HepG2 (cell line): ENCODE measurements around the gene HHIPL1. TPM values are rescaled to one million over a fixed set of nuclear protein-coding genes. Genes with fewer than 3 reads are reported as not detected.

Experiments used
- FOXK1 ChIP-seq: sonication (generic); formaldehyde crosslinking; IDR thresholded peaks from 2 replicates; pipeline ENCODE4 v1.4.0; 2020; ENCODE audit warnings: low read depth, missing genetic modification reagents, borderline replicate concordance
- HES4 ChIP-seq: sonication (generic); formaldehyde crosslinking; IDR thresholded peaks from 2 replicates; pipeline ENCODE4 v1.9.0; 2021; ENCODE audit warnings: mild to moderate bottlenecking, missing genetic modification reagents, borderline replicate concordance
- JUNB ChIP-seq: sonication (generic); formaldehyde crosslinking; IDR thresholded peaks from 2 replicates; pipeline ENCODE4 v1.8.0; 2022; ENCODE audit warnings: missing genetic modification reagents, mild to moderate bottlenecking, borderline replicate concordance
- NBN ChIP-seq: fragments of 450-650 bp; conservative IDR thresholded peaks from 2 replicates; pipeline ENCODE4 v1.6.1; 2017
- POGZ ChIP-seq: sonication (generic); formaldehyde crosslinking; IDR thresholded peaks from 2 replicates; pipeline ENCODE4 v1.4.0; 2020; ENCODE audit warnings: mild to moderate bottlenecking, missing genetic modification reagents
- RAD51 ChIP-seq: fragments of 450-650 bp; IDR thresholded peaks from 2 replicates; pipeline ENCODE4 v1.6.1; 2016; ENCODE audit warnings: borderline replicate concordance
- RELA ChIP-seq: sonication (generic); formaldehyde crosslinking; IDR thresholded peaks from 2 replicates; pipeline ENCODE4 v1.4.0; 2020; ENCODE audit warnings: missing genetic modification reagents
- SMARCC2 ChIP-seq: fragments of 450-650 bp; IDR thresholded peaks from 2 replicates; pipeline ENCODE4 v1.6.1; 2017; ENCODE audit warnings: antibody characterized with exemption, mild to moderate bottlenecking
- ZNF10 ChIP-seq: sonication (generic); formaldehyde crosslinking; IDR thresholded peaks from 2 replicates; pipeline ENCODE4 v1.4.0; 2020; ENCODE audit warnings: mild to moderate bottlenecking, low read depth, missing genetic modification reagents, borderline replicate concordance
- ZNF224 ChIP-seq: sonication (generic); formaldehyde crosslinking; IDR thresholded peaks from 2 replicates; pipeline ENCODE4 v1.5.0; 2020; ENCODE audit warnings: mild to moderate bottlenecking, missing genetic modification reagents
- ZNF263 ChIP-seq: sonication (generic); formaldehyde crosslinking; IDR thresholded peaks from 2 replicates; pipeline ENCODE4 v1.4.0; 2020; ENCODE audit warnings: missing genetic modification reagents
- ZNF280B ChIP-seq: sonication (generic); formaldehyde crosslinking; IDR thresholded peaks from 2 replicates; pipeline ENCODE4 v1.5.0; 2020; ENCODE audit warnings: missing genetic modification reagents, mild to moderate bottlenecking, borderline replicate concordance
- ZNF367 ChIP-seq: sonication (generic); formaldehyde crosslinking; IDR thresholded peaks from 2 replicates; pipeline ENCODE4 v1.4.0; 2020; ENCODE audit warnings: missing genetic modification reagents, borderline replicate concordance
- ZNF543 ChIP-seq: sonication (generic); formaldehyde crosslinking; IDR thresholded peaks from 2 replicates; pipeline ENCODE4 v1.4.0; 2020; ENCODE audit warnings: mild to moderate bottlenecking, missing genetic modification reagents
- ZNF552 ChIP-seq: sonication (generic); formaldehyde crosslinking; IDR thresholded peaks from 2 replicates; pipeline ENCODE4 v1.9.0; 2022; ENCODE audit warnings: missing genetic modification reagents, mild to moderate bottlenecking, borderline replicate concordance
- ZNF558 ChIP-seq: sonication (generic); formaldehyde crosslinking; IDR thresholded peaks from 2 replicates; pipeline ENCODE4 v1.9.0; 2022; ENCODE audit warnings: mild to moderate bottlenecking, missing genetic modification reagents, borderline replicate concordance
- ZNF784 ChIP-seq: sonication (generic); formaldehyde crosslinking; IDR thresholded peaks from 2 replicates; pipeline ENCODE4 v1.5.1; 2020; ENCODE audit warnings: missing genetic modification reagents, mild to moderate bottlenecking, borderline replicate concordance
- polyA plus RNA-seq, 8 experiments: library from polyadenylated mRNA; depleted of rRNA in 3 of 8; stranded (reverse) in 7 of 8; unstranded in 1 of 8; fragments of >200 nt; fragmentation: Illumina TruSeq in 4 of 8; extraction: Trizol in 4 of 8; gene quantifications; 2 replicates each; pipeline versions ENCODE4 v1.2.1 to v1.2.3, GENCODE V29; 2011 to 2016; ENCODE audit warnings: low read depth in 4 of 8, missing spikeins in 1 of 8, mixed read lengths in 1 of 8; ENCODE audit not compliant: insufficient read depth in 1 of 8
- total RNA-seq, 5 experiments: library from RNA; depleted of rRNA; stranded (reverse); fragments of >200 nt; fragmentation: Illumina TruSeq; extraction: Trizol; gene quantifications; 2 replicates each; pipeline ENCODE4 v1.2.3, GENCODE V29; 2016; ENCODE audit warnings: low read depth in 1 of 5
- TF ChIP-seq, protein P1 (sequence below): sonication (generic); formaldehyde crosslinking; IDR thresholded peaks from 2 replicates; pipeline ENCODE4 v1.4.0; 2020; ENCODE audit warnings: missing genetic modification reagents, borderline replicate concordance
- TF ChIP-seq, protein P2 (sequence below): sonication (generic); formaldehyde crosslinking; IDR thresholded peaks from 2 replicates; pipeline ENCODE4 v1.4.0; 2020; ENCODE audit warnings: missing genetic modification reagents
- TF ChIP-seq, protein P3 (sequence below): sonication (generic); formaldehyde crosslinking; conservative IDR thresholded peaks from 2 replicates; pipeline ENCODE4 v1.5.0; 2020; ENCODE audit warnings: missing genetic modification reagents

Gene HHIPL1
- total and polyA plus RNA-seq, 2 of the 13 experiments (the other 11 are each of a cell fraction or from before 2014, with no cell fraction given) = not detected

DNA sequence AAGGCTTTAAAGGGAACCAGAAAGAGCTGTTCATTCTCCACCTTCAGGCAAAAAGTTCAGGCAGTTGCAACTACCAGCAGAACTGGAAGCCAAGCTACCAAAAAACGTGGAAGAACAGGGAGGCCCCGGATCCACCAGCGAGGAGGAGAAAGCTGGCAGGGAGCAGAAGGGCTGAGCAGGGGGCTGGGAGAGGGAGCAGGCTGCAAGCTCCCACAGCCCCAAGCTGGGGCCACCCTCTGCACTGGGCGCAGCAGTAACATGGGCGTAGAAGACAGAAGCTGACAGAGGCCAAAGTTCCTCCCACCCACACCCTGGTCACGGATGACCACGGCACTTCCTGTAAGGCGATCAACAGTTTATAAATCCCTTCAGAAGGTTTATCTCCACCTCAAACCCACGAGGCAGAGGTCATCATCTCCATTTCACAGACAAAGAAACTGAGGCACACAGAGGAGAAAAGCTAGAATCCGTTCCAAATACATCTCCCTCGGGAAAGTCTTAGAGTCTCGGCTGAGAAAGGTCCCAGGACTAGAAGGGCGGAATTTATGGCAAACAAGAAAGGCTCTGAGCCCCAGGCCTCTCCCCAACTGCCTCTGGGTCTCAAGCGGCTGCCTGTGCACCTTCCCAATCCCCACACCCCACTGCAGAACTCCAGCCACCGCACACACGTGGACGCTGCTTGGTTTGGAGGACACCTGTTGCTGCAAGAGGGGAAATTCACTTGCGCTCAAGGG is 42.7 kb upstream of the HHIPL1 start (continued):
- TF ChIP-seq ZNF552 (CRISPR knock-in tag) = no peak
- no peak; the same call in 1 of the 2 replicates for TF ChIP-seq ZNF263 (CRISPR knock-in tag)
- TF ChIP-seq, protein P1, sequence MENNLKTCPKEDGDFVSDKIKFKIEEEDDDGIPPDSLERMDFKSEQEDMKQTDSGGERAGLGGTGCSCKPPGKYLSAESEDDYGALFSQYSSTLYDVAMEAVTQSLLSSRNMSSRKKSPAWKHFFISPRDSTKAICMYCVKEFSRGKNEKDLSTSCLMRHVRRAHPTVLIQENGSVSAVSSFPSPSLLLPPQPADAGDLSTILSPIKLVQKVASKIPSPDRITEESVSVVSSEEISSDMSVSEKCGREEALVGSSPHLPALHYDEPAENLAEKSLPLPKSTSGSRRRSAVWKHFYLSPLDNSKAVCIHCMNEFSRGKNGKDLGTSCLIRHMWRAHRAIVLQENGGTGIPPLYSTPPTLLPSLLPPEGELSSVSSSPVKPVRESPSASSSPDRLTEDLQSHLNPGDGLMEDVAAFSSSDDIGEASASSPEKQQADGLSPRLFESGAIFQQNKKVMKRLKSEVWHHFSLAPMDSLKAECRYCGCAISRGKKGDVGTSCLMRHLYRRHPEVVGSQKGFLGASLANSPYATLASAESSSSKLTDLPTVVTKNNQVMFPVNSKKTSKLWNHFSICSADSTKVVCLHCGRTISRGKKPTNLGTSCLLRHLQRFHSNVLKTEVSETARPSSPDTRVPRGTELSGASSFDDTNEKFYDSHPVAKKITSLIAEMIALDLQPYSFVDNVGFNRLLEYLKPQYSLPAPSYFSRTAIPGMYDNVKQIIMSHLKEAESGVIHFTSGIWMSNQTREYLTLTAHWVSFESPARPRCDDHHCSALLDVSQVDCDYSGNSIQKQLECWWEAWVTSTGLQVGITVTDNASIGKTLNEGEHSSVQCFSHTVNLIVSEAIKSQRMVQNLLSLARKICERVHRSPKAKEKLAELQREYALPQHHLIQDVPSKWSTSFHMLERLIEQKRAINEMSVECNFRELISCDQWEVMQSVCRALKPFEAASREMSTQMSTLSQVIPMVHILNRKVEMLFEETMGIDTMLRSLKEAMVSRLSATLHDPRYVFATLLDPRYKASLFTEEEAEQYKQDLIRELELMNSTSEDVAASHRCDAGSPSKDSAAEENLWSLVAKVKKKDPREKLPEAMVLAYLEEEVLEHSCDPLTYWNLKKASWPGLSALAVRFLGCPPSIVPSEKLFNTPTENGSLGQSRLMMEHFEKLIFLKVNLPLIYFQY = no peak
- TF ChIP-seq ZNF367 (CRISPR knock-in tag) = no peak
- TF ChIP-seq ZNF543 (CRISPR knock-in tag) = no peak
- TF ChIP-seq ZNF558 (CRISPR knock-in tag) = no peak
- TF ChIP-seq ZNF784 = no peak
- no peak for TF ChIP-seq NBN
- no peak for TF ChIP-seq ZNF224
- no peak for TF ChIP-seq ZNF10 (CRISPR knock-in tag)
- no peak for TF ChIP-seq JUNB (CRISPR knock-in tag)
- TF ChIP-seq SMARCC2 = no peak
- no peak for TF ChIP-seq ZNF280B (CRISPR knock-in tag)
- TF ChIP-seq HES4 (CRISPR knock-in tag) = no peak
- TF ChIP-seq RELA (CRISPR knock-in tag) = no peak
- no peak for TF ChIP-seq POGZ
- no peak for TF ChIP-seq RAD51
- TF ChIP-seq, protein P2, sequence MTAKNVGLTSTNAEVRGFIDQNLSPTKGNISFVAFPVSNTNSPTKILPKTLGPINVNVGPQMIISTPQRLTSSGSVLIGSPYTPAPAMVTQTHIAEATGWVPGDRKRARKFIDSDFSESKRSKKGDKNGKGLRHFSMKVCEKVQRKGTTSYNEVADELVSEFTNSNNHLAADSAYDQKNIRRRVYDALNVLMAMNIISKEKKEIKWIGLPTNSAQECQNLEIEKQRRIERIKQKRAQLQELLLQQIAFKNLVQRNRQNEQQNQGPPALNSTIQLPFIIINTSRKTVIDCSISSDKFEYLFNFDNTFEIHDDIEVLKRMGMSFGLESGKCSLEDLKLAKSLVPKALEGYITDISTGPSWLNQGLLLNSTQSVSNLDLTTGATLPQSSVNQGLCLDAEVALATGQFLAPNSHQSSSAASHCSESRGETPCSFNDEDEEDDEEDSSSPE (CRISPR knock-in tag) = no peak
- TF ChIP-seq FOXK1 (CRISPR knock-in tag) = no peak
- TF ChIP-seq, protein P3, sequence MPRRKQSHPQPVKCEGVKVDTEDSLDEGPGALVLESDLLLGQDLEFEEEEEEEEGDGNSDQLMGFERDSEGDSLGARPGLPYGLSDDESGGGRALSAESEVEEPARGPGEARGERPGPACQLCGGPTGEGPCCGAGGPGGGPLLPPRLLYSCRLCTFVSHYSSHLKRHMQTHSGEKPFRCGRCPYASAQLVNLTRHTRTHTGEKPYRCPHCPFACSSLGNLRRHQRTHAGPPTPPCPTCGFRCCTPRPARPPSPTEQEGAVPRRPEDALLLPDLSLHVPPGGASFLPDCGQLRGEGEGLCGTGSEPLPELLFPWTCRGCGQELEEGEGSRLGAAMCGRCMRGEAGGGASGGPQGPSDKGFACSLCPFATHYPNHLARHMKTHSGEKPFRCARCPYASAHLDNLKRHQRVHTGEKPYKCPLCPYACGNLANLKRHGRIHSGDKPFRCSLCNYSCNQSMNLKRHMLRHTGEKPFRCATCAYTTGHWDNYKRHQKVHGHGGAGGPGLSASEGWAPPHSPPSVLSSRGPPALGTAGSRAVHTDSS (CRISPR knock-in tag) = no peak
